Neural cell (in vitro differentiated cells): Measurements from ENCODE around the gene TMSB10. TPM values are rescaled to one million over a fixed set of nuclear protein-coding genes. Genes with fewer than 3 reads are reported as not detected.

Experiments
- H2AFZ ChIP-seq: fragments of 200-600, 300-800 bp; sonication (generic), shearing (Covaris generic); 2 replicates; pipeline ENCODE4 v1.6.0; 2014; ENCODE audit warnings: low read depth, mild to moderate bottlenecking, antibody characterized with exemption, low read length, moderate library complexity
- H3F3A ChIP-seq: fragments of 200-600 bp; shearing (Covaris generic); 2 replicates; pipeline ENCODE4 v1.6.1; 2016; ENCODE audit warnings: mild to moderate bottlenecking, moderate library complexity, mixed read lengths, antibody characterized with exemption, low read length; ENCODE audit not compliant: insufficient read depth, poor library complexity, severe bottlenecking
- H3K27ac ChIP-seq: fragments of 200-600, 300-800 bp; sonication (generic), shearing (Covaris generic); 2 replicates; pipeline ENCODE4 v1.5.1; 2014; ENCODE audit warnings: mild to moderate bottlenecking, low read length, moderate library complexity
- H3K27me3 ChIP-seq: fragments of 300-800, 200-600 bp; sonication (generic), shearing (Covaris generic); 2 replicates; pipeline ENCODE4 v1.6.0; 2014; ENCODE audit warnings: mild to moderate bottlenecking, low read depth, low read length, moderate library complexity; ENCODE audit not compliant: insufficient read depth
- H3K36me3 ChIP-seq: fragments of 300-800, 200-600 bp; sonication (generic), shearing (Covaris generic); 2 replicates; pipeline ENCODE4 v1.5.1; 2014; ENCODE audit warnings: mild to moderate bottlenecking, antibody characterized with exemption, low read length, moderate library complexity; ENCODE audit not compliant: insufficient read depth
- H3K4me2 ChIP-seq: fragments of 300-800, 200-600 bp; sonication (generic), shearing (Covaris generic); 2 replicates; pipeline ENCODE4 v1.6.0; 2014; ENCODE audit warnings: mild to moderate bottlenecking, low read length
- H3K4me3 ChIP-seq: fragments of 300-800, 200-600 bp; sonication (generic), shearing (Covaris generic); 2 replicates; pipeline ENCODE4 v1.5.1; 2014; ENCODE audit warnings: mild to moderate bottlenecking, low read length, moderate library complexity
- H3K79me2 ChIP-seq: fragments of 200-600 bp; shearing (Covaris generic); replicated peaks from 2 replicates; pipeline ENCODE4 v1.6.0; 2014; ENCODE audit warnings: mild to moderate bottlenecking, low read length, moderate library complexity; ENCODE audit not compliant: insufficient read depth
- H3K9ac ChIP-seq: fragments of 300-800, 200-600 bp; sonication (generic), shearing (Covaris generic); 2 replicates; pipeline ENCODE4 v1.6.1; 2016; ENCODE audit warnings: mild to moderate bottlenecking, low read length, mixed read lengths
- H3K9me2 ChIP-seq: fragments of 200-600 bp; shearing (Covaris generic); 2 replicates; pipeline ENCODE4 v1.6.1; 2016; ENCODE audit warnings: mild to moderate bottlenecking, low read length, mixed read lengths; ENCODE audit not compliant: insufficient read depth
- H3K9me3 ChIP-seq: fragments of 200-600, 300-800 bp; sonication (generic), shearing (Covaris generic); 2 replicates; pipeline ENCODE4 v1.6.1; 2016; ENCODE audit warnings: mild to moderate bottlenecking, mixed run types, low read length, moderate library complexity, mixed read lengths
- H4K20me1 ChIP-seq: fragments of 200-600 bp; shearing (Covaris generic); 2 replicates; pipeline ENCODE4 v1.6.1; 2016; ENCODE audit warnings: mild to moderate bottlenecking, mixed run types; ENCODE audit not compliant: insufficient read depth
- CTCF ChIP-seq: fragments of 450-650 bp; IDR thresholded peaks from 2 replicates; pipeline ENCODE4 v1.5.1; 2014; ENCODE audit warnings: antibody characterized with exemption, mild to moderate bottlenecking, moderate library complexity; ENCODE audit not compliant: poor library complexity, severe bottlenecking
- EP300 ChIP-seq: fragments of 450-650 bp; conservative IDR thresholded peaks from 2 replicates; pipeline ENCODE4 v1.6.1; 2014; ENCODE audit warnings: antibody characterized with exemption, mild to moderate bottlenecking, moderate library complexity; ENCODE audit not compliant: poor library complexity, severe bottlenecking
- EZH2 ChIP-seq: fragments of 200-600, 300-800 bp; shearing (Covaris generic), sonication (generic); IDR thresholded peaks from 2 replicates; pipeline ENCODE4 v1.6.1; 2014; ENCODE audit warnings: antibody characterized with exemption, low read length, borderline replicate concordance, mild to moderate bottlenecking; ENCODE audit not compliant: insufficient read depth, poor library complexity, severe bottlenecking
- MXI1 ChIP-seq: fragments of 450-650 bp; conservative IDR thresholded peaks from 2 replicates; pipeline ENCODE4 v1.6.1; 2014; ENCODE audit warnings: antibody characterized with exemption, mild to moderate bottlenecking; ENCODE audit not compliant: poor library complexity, severe bottlenecking
- POLR2AphosphoS5 ChIP-seq: IDR thresholded peaks from 2 replicates; pipeline ENCODE4 v1.6.1; 2012
- RAD21 ChIP-seq: fragments of 450-650 bp; conservative IDR thresholded peaks from 2 replicates; pipeline ENCODE4 v1.6.1; 2014; ENCODE audit warnings: antibody characterized with exemption, mild to moderate bottlenecking, moderate library complexity
- REST ChIP-seq: IDR thresholded peaks from 2 replicates; pipeline ENCODE4 v1.6.1; 2012; ENCODE audit warnings: borderline replicate concordance
- SMC3 ChIP-seq: fragments of 450-650 bp; conservative IDR thresholded peaks from 2 replicates; pipeline ENCODE4 v1.6.1; 2014; ENCODE audit warnings: antibody characterized with exemption, mild to moderate bottlenecking, moderate library complexity; ENCODE audit not compliant: poor library complexity
- TAF1 ChIP-seq: IDR thresholded peaks from 2 replicates; pipeline ENCODE4 v1.6.1; 2012; ENCODE audit warnings: low read depth
- polyA plus RNA-seq: library from polyadenylated mRNA; depleted of rRNA; stranded (reverse); fragments of >200 nt; gene quantifications from 2 replicates; pipeline ENCODE4 v1.2.3, GENCODE V29; 2014

TMSB10 gene
- polyA plus RNA-seq, 1 donor from 2014 or later = 15,324 TPM

- H3K36me3 ChIP-seq = no peaks in the 10 kb centered on the region
- TF ChIP-seq CTCF (no peak), SMC3 (no peak), POLR2AphosphoS5 (no peak), RAD21 (no peak), EP300 (no peak), EZH2 (no peak), TAF1 (no peak), REST (no peak), MXI1 (no peak)
- no peaks in the 10 kb centered on the region for H3K79me2 ChIP-seq
- no peak overlapping the region for H3K9ac ChIP-seq
- H3K27ac ChIP-seq = no peak overlapping the region
- H3F3A ChIP-seq = no peaks in the 10 kb centered on the region
- H3K9me2 ChIP-seq = no peaks in the 10 kb centered on the region
- no peak overlapping the region for H3K4me3 ChIP-seq
- no peaks in the 10 kb centered on the region for H4K20me1 ChIP-seq
- H3K27me3 ChIP-seq = no peaks in the 10 kb centered on the region
- H2AFZ ChIP-seq = no peak overlapping the region
- no peaks in the 10 kb centered on the region for H3K9me3 ChIP-seq
- no peak overlapping the region for H3K4me2 ChIP-seq
Measured at GRCh38 chr2:84856787-84857186, 48.7 kb upstream of the TMSB10 start.

GRCh38 chr2:84857566-84857965, 47.9 kb upstream of the TMSB10 start:
- Histone ChIP-seq H3K36me3 (no peaks in the 10 kb centered on the region), H3K9me2 (no peaks in the 10 kb centered on the region), H4K20me1 (no peaks in the 10 kb centered on the region), H3K9ac (no peak overlapping the region), H3K4me3 (no peak overlapping the region), H3K79me2 (no peaks in the 10 kb centered on the region), H3K4me2 (no peak overlapping the region), H3K27ac (no peak overlapping the region), H3K27me3 (no peaks in the 10 kb centered on the region), H2AFZ (no peak overlapping the region), H3K9me3 (no peaks in the 10 kb centered on the region), H3F3A (no peaks in the 10 kb centered on the region)
- TF ChIP-seq CTCF = no peak
- TF ChIP-seq POLR2AphosphoS5 = no peak
- TF ChIP-seq SMC3 = no peak
- TF ChIP-seq REST = no peak
- TF ChIP-seq EP300 = no peak
